HepG2 (cell line): ENCODE measurements around the gene AKAP1. TPM values are rescaled to one million over a fixed set of nuclear protein-coding genes. Genes with fewer than 3 reads are reported as not detected.

ENCODE experiments used
- ATAC-seq: fragments of 200-7000 bp; cut with Tn5 transposase; 3 replicates; pipeline ENCODE4 v1.9.1; 2020; ENCODE audit warnings: mild to moderate bottlenecking, moderate library complexity
- BruUV-seq: library from RNA; stranded (reverse); fragments of 400-500 nt; replicated peaks from 2 replicates; lab custom pipeline; 2021; lab: Mats Ljungman, UMichigan
- CTCF ChIA-PET: fragments of 300-600 bp; formaldehyde crosslinking; extraction: SDS; loops from one replicate; lab custom pipeline; 2021; ENCODE audit warnings: low total read pairs, inconsistent platforms, low intra/inter-chr PET ratio; lab: Yijun Ruan, JAX
- POLR2A ChIA-PET: fragments of 350-600 bp; sonication (Branson Sonifier 250); formaldehyde crosslinking; loops from one replicate; lab custom pipeline; 2020; ENCODE audit warnings: antibody characterized with exemption, inconsistent platforms; lab: Yijun Ruan, JAX
- DNase-seq: peaks from one replicate; pipeline ENCODE4 v3.0.0-alpha.2; 2015; ENCODE audit warnings: low spot score
- FAIRE-seq: peaks from 3 replicates; lab custom pipeline; 2011; peaks lifted over from hg19 to GRCh38; lab: Jason Lieb, UNC
- H2AFZ ChIP-seq: one replicate; pipeline ENCODE4 v1.6.1; 2011; ENCODE audit warnings: low read length, inconsistent platforms
- H3K27ac ChIP-seq: fragments of 300-600 bp; 3 replicates; pipeline ENCODE4 v1.8.0; 2011; ENCODE audit warnings: mixed run types, mild to moderate bottlenecking, mixed read lengths, low read length, inconsistent platforms; ENCODE audit not compliant: insufficient read depth; ENCODE audit errors: extremely low read length
- H3K27me3 ChIP-seq, 2 experiments: fragments of 200-600 bp in 1 of 2; 2 replicates in 1 of 2; 3 replicates in 1 of 2; pipeline versions ENCODE4 v1.6.0 to v1.8.0; 2011; ENCODE audit warnings: low read length in 2 of 2, mild to moderate bottlenecking in 2 of 2, moderate library complexity in 2 of 2, inconsistent platforms in 1 of 2; ENCODE audit not compliant: insufficient read depth in 2 of 2, control insufficient read depth in 1 of 2
- H3K36me3 ChIP-seq, 2 experiments: fragments of 200-600 bp in 1 of 2; replicated peaks in 1 of 2; 2 replicates in 1 of 2; 3 replicates in 1 of 2; pipeline versions ENCODE4 v1.5.1 to v1.8.0; 2011; ENCODE audit warnings: low read length in 2 of 2, inconsistent platforms in 1 of 2; ENCODE audit not compliant: insufficient read depth in 2 of 2, control insufficient read depth in 1 of 2
- H3K4me1 ChIP-seq: 2 replicates; pipeline ENCODE4 v1.5.1; 2012; ENCODE audit warnings: low read length, inconsistent platforms; ENCODE audit not compliant: insufficient read depth
- H3K4me2 ChIP-seq: 2 replicates; pipeline ENCODE4 v1.6.0; 2011; ENCODE audit warnings: low read depth, low read length, inconsistent platforms
- H3K4me3 ChIP-seq, 3 experiments: fragments of 200-600 bp in 1 of 3; sonication (generic), shearing (Covaris generic) in 1 of 3; replicated peaks in 1 of 3; 2 replicates each; pipeline ENCODE4 v1.5.1; 2011 to 2016; ENCODE audit warnings: low read length in 3 of 3, inconsistent platforms in 2 of 3, low read depth in 2 of 3, mild to moderate bottlenecking in 2 of 3, control low read depth in 1 of 3, mixed read lengths in 1 of 3; ENCODE audit not compliant: insufficient read depth in 1 of 3
- H3K79me2 ChIP-seq: one replicate; pipeline ENCODE4 v1.6.1; 2011; ENCODE audit warnings: low read length, inconsistent platforms; ENCODE audit not compliant: insufficient read depth
- H3K9ac ChIP-seq: 2 replicates; pipeline ENCODE4 v1.6.0; 2011; ENCODE audit warnings: mild to moderate bottlenecking, low read depth, low read length, inconsistent platforms; ENCODE audit not compliant: insufficient read depth
- H3K9me3 ChIP-seq: 2 replicates; pipeline ENCODE4 v1.5.1; 2012; ENCODE audit warnings: mild to moderate bottlenecking, low read length
- H4K20me1 ChIP-seq: 2 replicates; pipeline ENCODE4 v1.6.0; 2011; ENCODE audit warnings: inconsistent platforms, mild to moderate bottlenecking, low read length, moderate library complexity; ENCODE audit not compliant: insufficient read depth
- FOSL2 ChIP-seq: sonication (generic); formaldehyde crosslinking; IDR thresholded peaks from 2 replicates; pipeline ENCODE4 v1.4.0; 2020; ENCODE audit warnings: missing genetic modification reagents
- HBP1 ChIP-seq: IDR thresholded peaks from 2 replicates; pipeline ENCODE4 v1.6.1; 2016; ENCODE audit warnings: low read depth, control low read depth
- KDM6A ChIP-seq: IDR thresholded peaks from 2 replicates; pipeline ENCODE4 v1.6.1; 2016; ENCODE audit warnings: low read depth
- MTF2 ChIP-seq: sonication (generic); formaldehyde crosslinking; IDR thresholded peaks from 2 replicates; pipeline ENCODE4 v1.5.0; 2020; ENCODE audit warnings: missing genetic modification reagents, borderline replicate concordance
- NFYB ChIP-seq: sonication (generic); formaldehyde crosslinking; IDR thresholded peaks from 2 replicates; pipeline ENCODE4 v1.4.0; 2020; ENCODE audit warnings: missing genetic modification reagents
- SNAI1 ChIP-seq: sonication (generic); formaldehyde crosslinking; IDR thresholded peaks from 2 replicates; pipeline ENCODE4 v1.5.0; 2020; ENCODE audit warnings: mild to moderate bottlenecking, missing genetic modification reagents, borderline replicate concordance
- ZEB1 ChIP-seq: IDR thresholded peaks from 2 replicates; pipeline ENCODE4 v1.6.1; 2012; ENCODE audit warnings: mild to moderate bottlenecking, low read depth, inconsistent platforms; ENCODE audit not compliant: insufficient replicate concordance
- ZFP36L2 ChIP-seq: sonication (generic); formaldehyde crosslinking; IDR thresholded peaks from 2 replicates; pipeline ENCODE4 v1.4.0; 2020; ENCODE audit warnings: missing genetic modification reagents
- ZNF563 ChIP-seq: sonication (generic); formaldehyde crosslinking; IDR thresholded peaks from 2 replicates; pipeline ENCODE4 v1.8.0; 2022; ENCODE audit warnings: mild to moderate bottlenecking, moderate library complexity, missing genetic modification reagents
- ZNF724P ChIP-seq: sonication (generic); formaldehyde crosslinking; IDR thresholded peaks from 2 replicates; pipeline ENCODE4 v1.8.0; 2022; ENCODE audit warnings: missing genetic modification reagents, borderline replicate concordance
- WGBS: methylation state at CpG from one replicate; pipeline ENCODE4 v1.1.6; 2017; ENCODE audit warnings: low lambda C conversion rate; 5-methylcytosine and 5-hydroxymethylcytosine counted together
- in situ Hi-C: cut with HindIII; loops from 2 replicates; pipeline ENCODE4 v1.10.0; 2017; ENCODE audit warnings: low pct_unique_long_range_greater_than_20kb; ENCODE audit not compliant: extremely low pct_ligation_motif_present
- intact Hi-C: fragments of 100-400 bp; cut with micrococcal nuclease; formaldehyde crosslinking; loops from one replicate; pipeline ENCODE4 v1.10.0; 2022; ENCODE audit not compliant: unreplicated experiment
- polyA plus RNA-seq, 8 experiments: library from polyadenylated mRNA; depleted of rRNA in 3 of 8; stranded (reverse) in 7 of 8; unstranded in 1 of 8; fragments of >200 nt; fragmentation: Illumina TruSeq in 4 of 8; extraction: Trizol in 4 of 8; gene quantifications; 2 replicates each; pipeline versions ENCODE4 v1.2.1 to v1.2.3, GENCODE V29; 2011 to 2016; ENCODE audit warnings: low read depth in 4 of 8, missing spikeins in 1 of 8, mixed read lengths in 1 of 8; ENCODE audit not compliant: insufficient read depth in 1 of 8
- total RNA-seq, 5 experiments: library from RNA; depleted of rRNA; stranded (reverse); fragments of >200 nt; fragmentation: Illumina TruSeq; extraction: Trizol; gene quantifications; 2 replicates each; pipeline ENCODE4 v1.2.3, GENCODE V29; 2016; ENCODE audit warnings: low read depth in 1 of 5

Gene AKAP1
- total and polyA plus RNA-seq, 2 of the 13 experiments (the other 11 are each of a cell fraction or from before 2014, with no cell fraction given): 101 to 131 TPM

GRCh38 chr17:57099165-57099564 lies 14.1 kb downstream of the AKAP1 start:
- Histone ChIP-seq H3K27me3 (no peaks in the 10 kb centered on the region), H4K20me1 (peaks cover 64% of the 10 kb centered on the region), H2AFZ (no peak overlapping the region), H3K4me2 (no peak overlapping the region), H3K36me3 (peaks cover 11 to 26% of the 10 kb centered on the region in 2 experiments; a peak in 4 of 5 replicates), H3K27ac (no peak overlapping the region), H3K4me3 (no peak overlapping the region), H3K79me2 (peaks cover 96% of the 10 kb centered on the region), H3K4me1 (peaks cover 60% of the 10 kb centered on the region), H3K9me3 (no peaks in the 10 kb centered on the region), H3K9ac (no peak overlapping the region)
- intact Hi-C loops: no loop called here
- TF ChIP-seq ZNF724P (no peak), FOSL2 (CRISPR knock-in tag) (no peak), ZEB1 (no peak), KDM6A (CRISPR knock-in tag) (no peak), ZNF563 (no peak), NFYB (CRISPR knock-in tag) (no peak), ZFP36L2 (CRISPR knock-in tag) (no peak), SNAI1 (no peak), HBP1 (CRISPR knock-in tag) (no peak), MTF2 (no peak)
- no peak for FAIRE-seq
- DNase-seq: no peak
- CTCF ChIA-PET: no interaction called here
- BruUV-seq: no TSS peak
- ATAC-seq: no peak
- 100% methylated on average over 3 of the region's 3 CpGs for WGBS
- in situ Hi-C loops: no loop called here
- POLR2A ChIA-PET: interaction anchor here (4.0 kb wide), 1 partner anchor 14 kb away, joined by 30 read pairs; the partner anchor contains the start of gene AKAP1
